Uterus (tissue), 4 donors: ENCODE results near the gene SMCO4. TPM values are rescaled to one million over a fixed set of nuclear protein-coding genes. Genes with fewer than 3 reads are reported as not detected.
"Not testable (repeated sequence)": the region's sequence is repeated elsewhere in the genome, so short reads cannot be mapped to it uniquely, and the experiment has no call there.

Experiments
- DNase-seq, 2 donors: peaks; one replicate each; pipeline ENCODE4 v3.0.0-alpha.2; 2019 to 2020
- H3K27ac ChIP-seq, 2 donors: fragments of 200-600 bp; sonication (generic); 1 replicate in 1 of 2; 2 replicates in 1 of 2; pipeline ENCODE4 v1.5.1; 2016 to 2018
- H3K27me3 ChIP-seq, 2 donors: fragments of 200-600 bp; sonication (generic); one replicate each; pipeline ENCODE4 v1.5.1; 2018 to 2019; ENCODE audit warnings: control low read depth in 1 of 2
- H3K36me3 ChIP-seq, 2 donors: fragments of 200-600 bp; sonication (generic); one replicate each; pipeline ENCODE4 v1.5.1; 2019; ENCODE audit warnings: control low read depth in 1 of 2
- H3K4me1 ChIP-seq, 2 donors: fragments of 200-600 bp; sonication (generic); one replicate each; pipeline ENCODE4 v1.5.1; 2018 to 2019; ENCODE audit warnings: control low read depth in 1 of 2
- H3K4me3 ChIP-seq, 2 donors: fragments of 200-600 bp; sonication (generic); 1 replicate in 1 of 2; 2 replicates in 1 of 2; pipeline ENCODE4 v1.5.1; 2018 to 2019; ENCODE audit warnings: mild to moderate bottlenecking in 1 of 2
- H3K9me3 ChIP-seq, 2 donors: fragments of 200-600 bp; sonication (generic); one replicate each; pipeline ENCODE4 v1.5.1; 2019; ENCODE audit warnings: control low read depth in 1 of 2
- CTCF ChIP-seq, 4 experiments: fragments of 200-600 bp in 2 of 4; fragments of 450-650 bp in 2 of 4; sonication (generic) in 2 of 4; IDR thresholded peaks; one replicate each; pipeline ENCODE4 v1.5.1; 2016 to 2019; ENCODE audit warnings: antibody characterized with exemption in 4 of 4, mild to moderate bottlenecking in 2 of 4, moderate library complexity in 1 of 4
- POLR2A ChIP-seq, 2 donors: fragments of 450-650 bp; IDR thresholded peaks; one replicate each; pipeline ENCODE4 v1.6.1; 2016; ENCODE audit warnings: antibody characterized with exemption in 2 of 2, mild to moderate bottlenecking in 1 of 2, moderate library complexity in 1 of 2
- intact Hi-C: fragments of 100-400 bp; cut with DNase I; formaldehyde crosslinking; loops from one replicate; pipeline ENCODE4 v1.15.1; 2023; ENCODE audit warnings: low total_unique reads
- total RNA-seq, 4 donors: library from RNA; depleted of rRNA in 3 of 4; stranded (reverse); fragments of >200 nt in 3 of 4; gene quantifications; one replicate each; pipeline versions ENCODE4 v1.1.0 to v1.2.4, GENCODE V29; 2014 to 2023
- donor health status: DM: yes; HTN: yes; CAD: no.

The SMCO4 gene, protein sequence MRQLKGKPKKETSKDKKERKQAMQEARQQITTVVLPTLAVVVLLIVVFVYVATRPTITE
- 10 to 100 TPM in 3 of 4 donors, 1 to 10 TPM in 1; 7.2 to 30.0 (median 17.7) TPM for total RNA-seq

GRCh38 chr11:93543292-93543977, at the start of gene SMCO4:
SMCO4 (minus strand) TSS chr11:93543391; CDS start chr11:93479189, 64,202 bp downstream.
- Histone ChIP-seq H3K4me3 (peak within 1 kb of the TSS; percentile 75 to 87), H3K27ac (peak within 1 kb of the TSS; percentile 92 to 97), H3K27me3 (no peaks in the 10 kb centered on the region), H3K36me3 (no peaks in the 10 kb centered on the region), H3K9me3 (no peaks in the 10 kb centered on the region), H3K4me1 (no peaks in the 10 kb centered on the region)
- intact Hi-C loops, result no loop called here
- peak in 1 of 2 donors; percentile 50 for TF ChIP-seq POLR2A (IDR thresholded peaks at IDR 0.05)
- peak; percentile 75 to 86 (median 84) for TF ChIP-seq CTCF (IDR thresholded peaks at IDR 0.05)
- DNase-seq, result peak; percentile 79 to 83

DNA sequence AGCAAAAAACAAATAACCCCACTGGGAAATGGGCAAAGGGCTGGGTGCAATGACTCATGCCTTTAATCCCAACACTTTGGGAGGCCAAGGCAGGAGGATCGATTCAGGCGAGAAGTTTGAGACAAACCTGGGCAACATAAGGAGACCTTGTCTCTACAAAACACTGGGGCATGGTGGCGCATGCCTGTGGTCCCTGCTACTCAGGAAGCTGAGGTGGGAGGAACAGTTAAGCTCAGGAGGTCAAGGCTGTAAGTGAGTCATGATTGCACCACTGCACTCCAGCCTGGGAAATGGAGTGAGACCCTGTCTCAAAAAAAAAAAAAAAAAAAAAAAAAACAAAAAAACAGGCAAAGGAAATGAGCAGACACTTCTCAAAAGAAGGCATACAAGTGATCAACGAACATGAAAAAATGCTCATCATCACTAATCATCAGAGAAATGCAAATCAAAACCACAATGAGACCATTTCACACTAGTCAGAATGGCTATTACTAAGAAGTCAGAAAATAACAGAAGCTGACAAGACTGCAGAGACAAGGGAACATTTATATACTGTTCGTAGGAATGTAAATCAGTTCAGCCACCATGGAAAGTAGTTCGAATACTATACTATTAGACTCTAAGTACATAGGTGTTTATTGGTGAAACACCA, 48.2 kb upstream of the SMCO4 start:
- intact Hi-C loops, result no loop called here
- H3K27me3 ChIP-seq, result no peaks in the 10 kb centered on the region
- no peak overlapping the region for H3K4me3 ChIP-seq
- no peaks in the 10 kb centered on the region for H3K4me1 ChIP-seq
- DNase-seq, result no peak
- no peak for TF ChIP-seq CTCF (IDR thresholded peaks at IDR 0.05)
- TF ChIP-seq POLR2A (IDR thresholded peaks at IDR 0.05), result no peak
- H3K36me3 ChIP-seq, result no peaks in the 10 kb centered on the region
- no peaks in the 10 kb centered on the region for H3K9me3 ChIP-seq
- H3K27ac ChIP-seq, result no peak overlapping the region

- intact Hi-C loops, result no loop called here
- no peaks in the 10 kb centered on the region for H3K27me3 ChIP-seq
- DNase-seq, result no peak
- H3K36me3 ChIP-seq, result no peaks in the 10 kb centered on the region
- no peaks in the 10 kb centered on the region for H3K9me3 ChIP-seq
- no peak overlapping the region for H3K4me3 ChIP-seq
- H3K4me1 ChIP-seq, result no peaks in the 10 kb centered on the region
- TF ChIP-seq POLR2A (IDR thresholded peaks at IDR 0.05) (no peak), CTCF (IDR thresholded peaks at IDR 0.05) (no peak)
- no peak overlapping the region for H3K27ac ChIP-seq
These were observed 46.2 kb upstream of the SMCO4 start for GRCh38 chr11:93589347-93589746.

- Histone ChIP-seq H3K27me3 (no peaks in the 10 kb centered on the region), H3K4me3 (no peak overlapping the region), H3K36me3 (no peaks in the 10 kb centered on the region), H3K4me1 (no peaks in the 10 kb centered on the region), H3K27ac (no peak overlapping the region), H3K9me3 (no peaks in the 10 kb centered on the region)
- intact Hi-C loops, result no loop called here
- DNase-seq, result no peak
- TF ChIP-seq POLR2A (IDR thresholded peaks at IDR 0.05) (no peak), CTCF (IDR thresholded peaks at IDR 0.05) (no peak)
These were observed 44.8 kb upstream of the SMCO4 start for GRCh38 chr11:93587858-93588581.

DNA sequence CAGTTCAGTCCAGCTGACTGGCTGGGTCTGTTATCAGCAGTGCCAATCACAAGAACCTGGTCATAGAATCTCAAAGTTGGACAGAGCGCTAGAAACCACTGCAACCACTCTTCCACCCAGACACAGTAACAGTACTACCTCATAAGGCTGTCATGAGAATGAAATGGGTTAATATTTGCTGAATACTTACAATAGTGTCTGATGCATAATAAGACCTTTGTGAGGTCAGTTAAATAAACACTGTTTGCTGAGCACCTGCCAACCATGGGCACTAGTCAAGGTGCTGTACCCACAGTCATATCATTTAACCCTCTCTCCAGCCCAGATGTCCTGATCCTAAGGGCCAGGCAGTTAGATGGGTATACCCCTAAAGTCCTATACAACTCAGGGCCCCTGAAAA, 44.2 kb upstream of the SMCO4 start:
- H3K27me3 ChIP-seq, H3K36me3 ChIP-seq, H3K9me3 ChIP-seq, H3K4me1 ChIP-seq, intact Hi-C loops, H3K27ac ChIP-seq, DNase-seq, H3K4me3 ChIP-seq: not testable (repeated sequence)
